Keratinocyte (primary cell): ENCODE data around the gene BTG1. TPM values are rescaled to one million over a fixed set of nuclear protein-coding genes. Genes with fewer than 3 reads are reported as not detected.
A peak's percentile ranks its signal among the peaks of the same experiment; 100 is the strongest.

Experiments used
- DNase-seq: peaks from one replicate; pipeline ENCODE4 v3.0.0-alpha.2; 2011; ENCODE audit warnings: low read depth, missing footprints, low spot score
- FAIRE-seq: peaks from 2 replicates; lab custom pipeline; 2011; peaks lifted over from hg19 to GRCh38; lab: Jason Lieb, UNC
- H2AFZ ChIP-seq: 2 replicates; pipeline ENCODE4 v1.6.0; 2012; ENCODE audit warnings: low read length, control low read depth, inconsistent platforms; ENCODE audit not compliant: control insufficient read depth
- H3K27ac ChIP-seq: 2 replicates; pipeline ENCODE4 v1.5.1; 2011; ENCODE audit warnings: low read length; ENCODE audit not compliant: control insufficient read depth, insufficient read depth
- H3K27me3 ChIP-seq: 3 replicates; pipeline ENCODE4 v1.6.0; 2011; ENCODE audit warnings: low read length; ENCODE audit not compliant: control insufficient read depth, insufficient read depth; ENCODE audit errors: extremely low read depth
- H3K36me3 ChIP-seq, 2 experiments: 2 replicates in 1 of 2; 3 replicates in 1 of 2; pipeline ENCODE4 v1.5.1; 2011; ENCODE audit warnings: low read length in 2 of 2, mild to moderate bottlenecking in 1 of 2; ENCODE audit not compliant: control insufficient read depth in 2 of 2, insufficient read depth in 2 of 2; ENCODE audit errors: extremely low read depth in 1 of 2
- H3K4me1 ChIP-seq: 3 replicates; pipeline ENCODE4 v1.5.1; 2011; ENCODE audit warnings: low read length; ENCODE audit not compliant: control insufficient read depth, insufficient read depth; ENCODE audit errors: extremely low read depth
- H3K4me2 ChIP-seq: 3 replicates; pipeline ENCODE4 v1.6.0; 2011; ENCODE audit warnings: low read depth, low read length; ENCODE audit not compliant: control insufficient read depth, insufficient read depth; ENCODE audit errors: extremely low read depth
- H3K4me3 ChIP-seq, 3 experiments: fragments of 200-600 bp in 1 of 3; sonication (generic) in 1 of 3; 2 replicates in 2 of 3; 3 replicates in 1 of 3; pipeline ENCODE4 v1.5.1; 2011 to 2016; ENCODE audit warnings: low read length in 3 of 3, mild to moderate bottlenecking in 3 of 3, control low read depth in 2 of 3, inconsistent platforms in 1 of 3, low read depth in 1 of 3, mixed read lengths in 1 of 3, mixed run types in 1 of 3, moderate library complexity in 1 of 3; ENCODE audit not compliant: control insufficient read depth in 2 of 3, insufficient read depth in 2 of 3; ENCODE audit errors: extremely low read depth in 1 of 3
- H3K79me2 ChIP-seq: 2 replicates; pipeline ENCODE4 v1.6.0; 2012; ENCODE audit warnings: low read length; ENCODE audit not compliant: control insufficient read depth, insufficient read depth
- H3K9ac ChIP-seq: 3 replicates; pipeline ENCODE4 v1.6.0; 2011; ENCODE audit warnings: low read length; ENCODE audit not compliant: control insufficient read depth, insufficient read depth; ENCODE audit errors: extremely low read depth
- H3K9me1 ChIP-seq: 3 replicates; pipeline ENCODE4 v1.6.0; 2011; ENCODE audit warnings: low read length; ENCODE audit not compliant: control insufficient read depth, insufficient read depth; ENCODE audit errors: extremely low read depth
- H3K9me3 ChIP-seq: 2 replicates; pipeline ENCODE4 v1.5.1; 2012; ENCODE audit warnings: low read depth, low read length; ENCODE audit not compliant: control insufficient read depth
- H4K20me1 ChIP-seq: 3 replicates; pipeline ENCODE4 v1.6.0; 2011; ENCODE audit warnings: low read length; ENCODE audit not compliant: control insufficient read depth, insufficient read depth; ENCODE audit errors: extremely low read depth
- EZH2 ChIP-seq: IDR thresholded peaks from one replicate; pipeline ENCODE4 v1.6.1; 2012; ENCODE audit warnings: inconsistent platforms, mild to moderate bottlenecking, low read length, moderate library complexity
- dilution Hi-C: fragments of 300-500 bp; cut with MboI; formaldehyde crosslinking; loops from one replicate; pipeline ENCODE4 v1.7.0; 2020; ENCODE audit warnings: low sequenced_read_pairs; ENCODE audit not compliant: extremely low pct_ligation_motif_present
- polyA plus RNA-seq, 5 experiments: library from polyadenylated mRNA; depleted of rRNA in 3 of 5; stranded (reverse) in 3 of 5; stranded (forward) in 1 of 5; unstranded in 1 of 5; fragments of >200 nt; gene quantifications; 1 replicate in 1 of 5; 2 replicates in 3 of 5; 3 replicates in 1 of 5; pipeline versions ENCODE4 v1.2.1 to v1.2.3, GENCODE V29; 2011 to 2012; ENCODE audit warnings: missing spikeins in 2 of 5, low read depth in 1 of 5, low replicate concordance in 1 of 5
- TF ChIP-seq, protein P1 (sequence below), 3 experiments: IDR thresholded peaks in 1 of 3; conservative IDR thresholded peaks in 1 of 3; optimal IDR thresholded peaks in 1 of 3; 2 replicates in 2 of 3; 3 replicates in 1 of 3; pipeline versions ENCODE3 to v1.5.1; 2011; ENCODE audit warnings: low read length in 3 of 3, mild to moderate bottlenecking in 3 of 3, moderate library complexity in 2 of 3, control low read depth in 1 of 3, inconsistent platforms in 1 of 3; ENCODE audit not compliant: insufficient read depth in 2 of 3; ENCODE audit errors: extremely low read depth in 1 of 3

The BTG1 gene
- polyA plus RNA-seq, 1 donor (not counting 4 experiments of a cell fraction or from before 2014, with no cell fraction given), result 40.7 TPM

DNA sequence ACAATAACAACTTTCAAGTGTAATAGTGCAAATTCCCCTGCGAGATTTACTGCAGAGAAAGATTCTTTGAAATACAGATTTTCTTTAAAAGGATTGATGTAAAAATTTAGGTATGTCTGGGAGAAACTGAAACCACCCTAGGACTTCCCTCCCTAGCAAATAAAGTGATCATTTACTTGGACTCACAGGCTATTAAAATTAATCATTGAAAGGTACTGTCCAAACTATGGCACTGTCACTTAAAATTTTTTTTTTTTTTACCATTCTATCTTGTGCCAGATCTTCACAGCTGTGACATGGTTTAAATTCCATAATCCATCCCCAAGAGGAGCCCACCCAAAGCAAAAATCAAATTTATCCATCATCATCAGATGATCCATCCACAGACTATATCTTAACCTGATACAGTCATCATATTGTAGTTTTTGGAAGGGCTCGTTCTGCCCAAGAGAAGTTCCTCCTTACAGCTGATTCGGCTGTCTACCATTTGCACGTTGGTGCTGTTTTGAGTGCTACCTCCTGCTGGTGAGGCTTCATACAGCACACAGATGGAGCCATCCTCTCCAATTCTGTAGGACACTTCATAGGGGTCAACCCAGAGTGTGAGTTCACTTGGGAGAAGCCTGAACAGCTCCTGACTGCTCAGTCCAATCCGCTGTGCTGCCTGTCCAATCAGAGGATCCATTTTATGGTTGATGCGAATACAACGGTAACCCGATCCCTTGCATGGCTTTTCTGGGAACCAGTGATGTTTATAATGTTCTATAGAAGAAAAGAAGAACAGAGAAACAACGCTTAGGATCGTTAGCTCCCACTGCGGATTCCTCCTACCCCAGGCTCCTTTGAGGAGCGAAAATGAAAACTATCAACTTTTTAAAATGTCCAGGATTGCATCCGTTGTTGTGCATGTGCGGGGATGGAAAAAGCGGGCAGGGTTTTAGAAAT, 1.7 kb downstream of the BTG1 start:
- Histone ChIP-seq H3K9ac (peak overlapping the region; percentile 91), H3K36me3 (peaks cover 0 to 19% of the 10 kb centered on the region in 2 experiments), H3K4me3 (peak overlapping the region; percentile 71 to 96 (median 93)), H3K79me2 (peaks cover 64% of the 10 kb centered on the region), H2AFZ (no peak overlapping the region), H4K20me1 (peaks cover 5% of the 10 kb centered on the region), H3K9me1 (no peaks in the 10 kb centered on the region), H3K4me2 (peak overlapping the region; percentile 89), H3K27ac (peak overlapping the region; percentile 99), H3K9me3 (no peaks in the 10 kb centered on the region), H3K27me3 (no peaks in the 10 kb centered on the region), H3K4me1 (peaks cover 41% of the 10 kb centered on the region)
- DNase-seq (peak; percentile 76), FAIRE-seq (peak; percentile 89)
- dilution Hi-C loops, result no loop called here
- TF ChIP-seq, protein P1, sequence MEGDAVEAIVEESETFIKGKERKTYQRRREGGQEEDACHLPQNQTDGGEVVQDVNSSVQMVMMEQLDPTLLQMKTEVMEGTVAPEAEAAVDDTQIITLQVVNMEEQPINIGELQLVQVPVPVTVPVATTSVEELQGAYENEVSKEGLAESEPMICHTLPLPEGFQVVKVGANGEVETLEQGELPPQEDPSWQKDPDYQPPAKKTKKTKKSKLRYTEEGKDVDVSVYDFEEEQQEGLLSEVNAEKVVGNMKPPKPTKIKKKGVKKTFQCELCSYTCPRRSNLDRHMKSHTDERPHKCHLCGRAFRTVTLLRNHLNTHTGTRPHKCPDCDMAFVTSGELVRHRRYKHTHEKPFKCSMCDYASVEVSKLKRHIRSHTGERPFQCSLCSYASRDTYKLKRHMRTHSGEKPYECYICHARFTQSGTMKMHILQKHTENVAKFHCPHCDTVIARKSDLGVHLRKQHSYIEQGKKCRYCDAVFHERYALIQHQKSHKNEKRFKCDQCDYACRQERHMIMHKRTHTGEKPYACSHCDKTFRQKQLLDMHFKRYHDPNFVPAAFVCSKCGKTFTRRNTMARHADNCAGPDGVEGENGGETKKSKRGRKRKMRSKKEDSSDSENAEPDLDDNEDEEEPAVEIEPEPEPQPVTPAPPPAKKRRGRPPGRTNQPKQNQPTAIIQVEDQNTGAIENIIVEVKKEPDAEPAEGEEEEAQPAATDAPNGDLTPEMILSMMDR (optimal IDR thresholded peaks at IDR 0.05 in 1 of 3, IDR thresholded peaks at IDR 0.05 in 1 of 3, conservative IDR thresholded peaks at IDR 0.05 in 1 of 3; ENCODE audit: extremely low read depth in 1 of 3, insufficient read depth in 2 of 3, low read length in 3 of 3), result peak; percentile 73 to 87 (median 79)
- TF ChIP-seq EZH2, result no peak

DNA sequence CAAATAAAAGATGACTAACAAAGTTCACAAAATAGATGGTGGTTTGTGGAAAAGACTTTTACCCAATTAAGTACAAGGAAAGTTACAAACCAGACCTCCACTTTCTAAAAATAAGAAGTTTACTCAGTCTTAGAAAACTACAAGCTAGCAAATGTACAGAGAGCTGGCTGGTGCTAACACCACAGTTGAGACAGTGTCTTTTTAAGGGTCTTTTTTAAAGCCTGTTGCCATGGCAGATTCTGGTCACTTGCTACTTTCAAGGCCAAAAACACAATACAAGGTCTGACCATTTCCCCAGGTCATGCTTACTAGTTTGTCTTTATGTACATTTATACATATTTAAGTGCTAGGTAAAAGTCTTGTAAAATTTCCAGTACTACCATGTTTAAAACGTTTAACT, 2.4 kb downstream of the BTG1 start:
- Histone ChIP-seq H3K9me3 (no peaks in the 10 kb centered on the region), H3K4me1 (peaks cover 46% of the 10 kb centered on the region), H3K36me3 (peaks cover 0 to 19% of the 10 kb centered on the region in 2 experiments), H3K27ac (peak overlapping the region; percentile 99), H3K79me2 (peaks cover 64% of the 10 kb centered on the region), H3K27me3 (no peaks in the 10 kb centered on the region), H3K4me3 (peak overlapping the region; percentile 71 to 96 (median 93)), H3K9me1 (no peaks in the 10 kb centered on the region), H3K4me2 (peak overlapping the region; percentile 89), H4K20me1 (peaks cover 5% of the 10 kb centered on the region), H3K9ac (peak overlapping the region; percentile 91), H2AFZ (no peak overlapping the region)
- no peak for TF ChIP-seq EZH2
- TF ChIP-seq, protein P1 (optimal IDR thresholded peaks at IDR 0.05 in 1 of 3, IDR thresholded peaks at IDR 0.05 in 1 of 3, conservative IDR thresholded peaks at IDR 0.05 in 1 of 3; ENCODE audit: extremely low read depth in 1 of 3, insufficient read depth in 2 of 3, low read length in 3 of 3), result no peak
- FAIRE-seq, result no peak
- dilution Hi-C loops, result no loop called here
- DNase-seq, result no peak
